Astrocyte (in vitro differentiated cells and primary cell): ENCODE data around the gene NKAIN2.

Experiments
- EZH2 ChIP-seq: IDR thresholded peaks from 2 replicates; pipeline ENCODE4 v1.6.1; 2012; ENCODE audit warnings: mild to moderate bottlenecking, low read length, inconsistent platforms; ENCODE audit not compliant: insufficient read depth
- TF ChIP-seq, protein P1 (sequence below): IDR thresholded peaks from 2 replicates; pipeline ENCODE4 v1.5.1; 2011; ENCODE audit warnings: low read depth, mild to moderate bottlenecking, inconsistent platforms, low read length, moderate library complexity; ENCODE audit not compliant: insufficient read depth

DNA sequence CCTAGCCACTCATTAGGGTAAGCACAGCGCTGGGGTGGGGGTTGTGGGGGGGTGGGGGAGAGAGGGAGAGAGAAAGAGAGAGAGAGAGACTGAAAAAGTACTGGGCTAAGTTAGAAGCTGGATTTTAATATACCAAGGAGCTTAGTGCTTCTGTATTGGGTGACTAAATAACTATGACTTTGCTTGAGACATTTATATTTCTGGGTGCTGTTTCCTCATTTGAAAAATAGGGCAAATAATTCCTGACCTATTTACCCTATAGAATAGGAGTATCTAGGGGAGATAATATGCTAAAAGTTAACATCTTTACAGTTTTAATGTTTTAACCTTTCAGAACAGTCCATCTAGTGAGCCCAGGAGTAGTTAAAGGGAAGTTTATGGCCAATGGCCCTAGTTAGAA lies 7.7 kb downstream of the NKAIN2 start:
- TF ChIP-seq EZH2: no peak
- TF ChIP-seq, protein P1, sequence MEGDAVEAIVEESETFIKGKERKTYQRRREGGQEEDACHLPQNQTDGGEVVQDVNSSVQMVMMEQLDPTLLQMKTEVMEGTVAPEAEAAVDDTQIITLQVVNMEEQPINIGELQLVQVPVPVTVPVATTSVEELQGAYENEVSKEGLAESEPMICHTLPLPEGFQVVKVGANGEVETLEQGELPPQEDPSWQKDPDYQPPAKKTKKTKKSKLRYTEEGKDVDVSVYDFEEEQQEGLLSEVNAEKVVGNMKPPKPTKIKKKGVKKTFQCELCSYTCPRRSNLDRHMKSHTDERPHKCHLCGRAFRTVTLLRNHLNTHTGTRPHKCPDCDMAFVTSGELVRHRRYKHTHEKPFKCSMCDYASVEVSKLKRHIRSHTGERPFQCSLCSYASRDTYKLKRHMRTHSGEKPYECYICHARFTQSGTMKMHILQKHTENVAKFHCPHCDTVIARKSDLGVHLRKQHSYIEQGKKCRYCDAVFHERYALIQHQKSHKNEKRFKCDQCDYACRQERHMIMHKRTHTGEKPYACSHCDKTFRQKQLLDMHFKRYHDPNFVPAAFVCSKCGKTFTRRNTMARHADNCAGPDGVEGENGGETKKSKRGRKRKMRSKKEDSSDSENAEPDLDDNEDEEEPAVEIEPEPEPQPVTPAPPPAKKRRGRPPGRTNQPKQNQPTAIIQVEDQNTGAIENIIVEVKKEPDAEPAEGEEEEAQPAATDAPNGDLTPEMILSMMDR: no peak
